ENCODE measurements around the gene IL6R. TPM values are rescaled to one million over a fixed set of nuclear protein-coding genes. Genes with fewer than 3 reads are reported as not detected.

IL6R gene
- total RNA-seq, 1 donor from 2014 or later, result 48.5 TPM

GRCh38 chr1:154517661-154518060 lies 112.5 kb downstream of the IL6R start:
- Histone ChIP-seq H3K4me3 (no peak overlapping the region), H3K9me3 (no peaks in the 10 kb centered on the region), H3K4me1 (peaks cover 38% of the 10 kb centered on the region), H3K36me3 (no peaks in the 10 kb centered on the region), H3K27me3 (ENCODE audit: low read depth) (no peaks in the 10 kb centered on the region), H3K27ac (no peak overlapping the region)
- intact Hi-C loops (cut with DNase I), result no loop called here
- ATAC-seq, result no peak
- no peak for TF ChIP-seq CTCF (IDR thresholded peaks at IDR 0.05)
- no peak for DNase-seq

Other genes starting within 250 kb of the IL6R start
- gene TPM3, start 213.2 kb upstream of the IL6R start, total RNA-seq, result 334 TPM
- gene CFAP141, start 199.0 kb upstream of the IL6R start, total RNA-seq, result 2.8 TPM
- gene UBAP2L, start 184.4 kb upstream of the IL6R start, total RNA-seq, result 142 TPM
- gene HAX1, start 132.7 kb upstream of the IL6R start, total RNA-seq, result 75.4 TPM
- 0.47 TPM for gene AQP10, start 84.2 kb upstream of the IL6R start, total RNA-seq
- 26.0 TPM for gene ATP8B2, start 79.8 kb upstream of the IL6R start, total RNA-seq
- 20.2 TPM for gene TDRD10, start 96.9 kb downstream of the IL6R start, total RNA-seq
- 40.1 TPM for gene SHE, start 97.1 kb downstream of the IL6R start, total RNA-seq
- gene UBE2Q1, start 153.3 kb downstream of the IL6R start, total RNA-seq, result 79.5 TPM
- gene CHRNB2, start 162.4 kb downstream of the IL6R start, total RNA-seq, result not detected
- gene ADAR, start 202.8 kb downstream of the IL6R start, total RNA-seq, result 202 TPM